ENCODE measurements around the gene TRAPPC4. TPM values are rescaled to one million over a fixed set of nuclear protein-coding genes. Genes with fewer than 3 reads are reported as not detected.
"Not testable (repeated sequence)": the region's sequence is repeated elsewhere in the genome, so short reads cannot be mapped to it uniquely, and the experiment has no call there.

Gene TRAPPC4
- total RNA-seq (2014; rRNA removed; shearing (Covaris generic)): 114 and 143 TPM in 2 replicates

DNA sequence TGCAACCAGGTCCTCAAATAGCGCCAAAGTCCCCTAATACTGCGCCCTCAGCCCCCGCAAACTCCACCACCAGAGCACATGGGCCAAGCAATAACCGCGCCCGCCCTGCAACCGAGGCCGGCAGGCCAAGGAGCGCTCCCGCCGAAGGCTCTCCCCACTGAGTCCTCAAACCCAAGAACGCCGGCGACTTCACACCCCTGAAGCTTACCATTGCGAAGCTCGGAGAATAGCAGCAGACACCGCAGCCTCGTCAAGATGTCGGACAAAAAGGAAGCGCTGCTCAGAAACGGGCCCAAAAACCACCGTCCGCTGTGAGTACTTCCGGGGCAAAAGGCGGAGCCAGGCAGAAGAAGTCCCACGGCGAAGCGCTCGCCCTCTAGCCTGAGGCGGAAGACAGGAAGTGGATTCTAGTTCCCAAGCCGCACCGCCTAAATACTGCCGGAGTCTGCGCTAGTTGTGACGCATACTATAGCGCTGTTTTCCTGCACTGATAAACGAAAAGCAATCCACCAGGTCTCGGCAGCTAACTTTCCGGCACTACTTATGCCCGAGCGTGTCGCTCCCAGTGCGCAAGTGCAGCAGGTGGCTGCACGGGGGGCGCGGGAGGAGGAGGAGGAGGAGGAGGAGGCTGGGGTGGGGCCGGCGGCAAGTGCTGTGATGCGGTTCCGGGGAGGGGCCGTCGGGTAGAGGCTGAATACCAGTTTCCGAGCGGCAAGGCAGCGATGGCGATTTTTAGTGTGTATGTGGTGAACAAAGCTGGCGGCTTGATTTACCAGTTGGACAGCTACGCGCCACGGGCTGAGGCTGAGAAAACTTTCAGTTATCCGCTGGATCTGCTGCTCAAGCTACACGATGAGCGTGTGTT lies at the start of gene TRAPPC4, which contains the start of gene RPS25:
TSS of gene TRAPPC4 (plus strand) at position 693 of the 865 bp plus-strand sequence. CDS start at position 723, 30 bp downstream.
TSS of gene RPS25 (minus strand) at position 270 of the 865 bp plus-strand sequence. CDS start at position 211, 59 bp downstream.
- DNase-seq (ENCODE audit: low read depth): peak; percentile 97

GRCh38 chr11:118969508-118969907 lies 49.1 kb upstream of the TRAPPC4 start:
- DNase-seq (ENCODE audit: low read depth): not testable (repeated sequence)

DNA sequence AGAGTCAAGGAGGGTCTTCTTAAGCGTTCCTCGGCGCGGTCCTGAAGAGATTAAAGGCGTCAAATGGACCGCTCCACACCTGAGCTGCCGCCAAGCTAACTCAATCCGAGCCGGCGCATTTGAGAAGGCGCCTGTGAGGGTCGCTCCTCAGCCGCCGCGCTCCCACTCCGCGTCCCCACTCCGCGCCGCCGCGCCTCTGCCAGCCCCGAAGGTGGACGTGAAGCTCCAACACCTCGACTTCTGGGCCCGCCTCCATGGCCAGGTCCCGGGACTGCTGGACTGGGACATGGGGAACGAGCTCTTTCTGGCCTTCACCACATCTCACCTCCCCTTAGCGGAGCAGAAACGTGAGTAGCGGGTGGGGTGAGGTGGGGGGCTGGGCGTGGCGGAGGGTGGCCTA lies 46.9 kb upstream of the TRAPPC4 start, which contains the start of gene FOXR1:
TSS of gene FOXR1 (plus strand) at position 116 of the 400 bp plus-strand sequence. CDS start at position 287, 171 bp downstream.
- no peak for DNase-seq (ENCODE audit: low read depth)

- DNase-seq (ENCODE audit: low read depth): no peak
Observed at GRCh38 chr11:118973985-118974384, 44.6 kb upstream of the TRAPPC4 start.

DNA sequence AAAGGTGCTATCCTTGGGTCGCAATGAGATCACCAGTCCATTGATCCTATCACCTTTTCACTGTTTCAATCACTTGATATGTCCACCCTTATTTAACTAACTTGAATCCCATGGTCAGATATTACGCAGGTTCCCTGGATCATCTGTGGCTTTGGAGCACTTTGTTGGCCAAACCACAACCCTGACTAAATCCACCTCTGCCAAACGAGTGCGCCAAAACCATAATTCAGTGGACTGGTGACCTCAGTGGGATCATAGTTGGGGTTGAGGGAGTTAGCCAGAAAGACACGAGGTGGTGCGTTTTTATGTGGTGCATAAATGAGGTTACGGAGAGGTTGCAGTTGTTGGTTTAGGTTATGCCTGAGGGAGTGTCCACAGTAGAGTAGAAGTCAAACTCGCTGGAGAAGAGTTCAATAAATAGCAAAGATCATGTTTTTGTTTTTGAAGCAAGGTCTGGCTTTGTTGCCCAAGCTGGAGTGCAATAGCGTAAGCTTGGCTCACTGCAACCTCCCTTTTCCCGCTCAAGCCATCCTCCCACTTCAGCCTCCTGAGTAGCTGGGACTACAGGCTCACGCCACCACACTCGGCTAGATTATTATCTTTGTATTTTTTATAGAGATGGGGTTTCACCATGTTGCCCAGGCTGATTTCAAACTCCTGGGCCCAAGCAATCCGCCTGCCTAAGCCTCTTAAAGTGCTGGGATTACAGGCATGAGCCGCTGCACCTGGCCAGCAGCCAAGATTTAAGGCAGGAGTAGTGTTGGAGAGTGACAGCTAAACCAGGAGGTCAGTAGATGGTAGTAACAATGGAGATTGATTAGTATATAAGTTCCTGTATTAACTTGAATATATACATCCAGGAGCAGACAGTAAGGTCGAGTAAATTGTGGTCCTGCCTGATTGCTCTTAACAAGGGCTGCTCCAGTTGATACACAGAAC lies 42.5 kb upstream of the TRAPPC4 start:
- DNase-seq (ENCODE audit: low read depth): peak; percentile 84

DNA sequence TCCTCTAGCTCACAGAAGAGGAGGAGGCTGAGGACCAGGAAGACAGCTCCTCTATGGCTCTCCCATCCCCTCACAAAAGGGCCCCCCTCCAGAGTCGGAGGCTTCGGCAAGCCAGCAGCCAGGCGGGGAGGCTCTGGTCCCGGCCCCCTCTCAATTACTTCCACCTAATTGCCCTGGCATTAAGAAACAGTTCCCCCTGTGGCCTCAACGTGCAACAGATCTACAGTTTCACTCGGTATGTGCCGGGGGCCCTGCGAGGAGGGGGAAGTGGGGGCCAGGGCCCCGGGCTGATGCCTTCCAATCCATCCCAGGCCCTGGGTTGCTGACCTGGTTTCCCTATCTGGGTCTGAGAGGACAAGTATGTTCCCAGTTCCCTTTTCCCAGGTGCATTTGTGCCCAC lies 39.1 kb upstream of the TRAPPC4 start:
- no peak for DNase-seq (ENCODE audit: low read depth)

DNA sequence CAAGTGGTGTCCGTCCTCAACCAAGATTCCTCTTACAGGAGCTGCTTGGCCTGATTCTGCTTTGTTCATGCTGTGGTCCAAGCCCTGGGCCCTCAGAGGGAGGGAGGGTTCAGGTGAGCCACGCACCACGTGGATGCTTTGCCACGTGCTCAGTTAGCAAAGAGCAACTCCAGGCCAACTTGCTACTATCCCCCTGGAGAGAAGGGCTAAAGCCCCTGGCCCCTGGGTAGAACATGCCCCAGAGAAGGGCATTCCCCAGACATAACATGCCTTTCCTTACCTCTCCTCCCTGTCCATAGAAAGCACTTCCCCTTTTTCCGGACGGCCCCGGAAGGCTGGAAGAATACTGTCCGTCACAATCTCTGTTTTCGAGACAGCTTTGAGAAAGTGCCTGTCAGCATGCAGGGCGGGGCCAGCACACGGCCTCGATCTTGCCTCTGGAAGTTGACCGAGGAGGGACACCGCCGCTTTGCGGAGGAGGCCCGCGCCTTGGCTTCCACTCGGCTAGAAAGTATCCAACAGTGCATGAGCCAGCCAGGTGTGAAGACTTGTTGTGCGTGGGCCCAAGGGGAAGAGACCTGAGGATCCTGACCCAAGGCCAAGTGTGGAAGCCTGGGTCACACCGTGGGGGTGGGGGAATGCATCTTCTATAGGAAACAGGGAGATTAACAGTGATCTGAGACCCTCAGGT lies 38.2 kb upstream of the TRAPPC4 start:
- no peak for DNase-seq (ENCODE audit: low read depth)

GRCh38 chr11:118984337-118984736 lies 34.2 kb upstream of the TRAPPC4 start:
- DNase-seq (ENCODE audit: low read depth): not testable (repeated sequence)

DNA sequence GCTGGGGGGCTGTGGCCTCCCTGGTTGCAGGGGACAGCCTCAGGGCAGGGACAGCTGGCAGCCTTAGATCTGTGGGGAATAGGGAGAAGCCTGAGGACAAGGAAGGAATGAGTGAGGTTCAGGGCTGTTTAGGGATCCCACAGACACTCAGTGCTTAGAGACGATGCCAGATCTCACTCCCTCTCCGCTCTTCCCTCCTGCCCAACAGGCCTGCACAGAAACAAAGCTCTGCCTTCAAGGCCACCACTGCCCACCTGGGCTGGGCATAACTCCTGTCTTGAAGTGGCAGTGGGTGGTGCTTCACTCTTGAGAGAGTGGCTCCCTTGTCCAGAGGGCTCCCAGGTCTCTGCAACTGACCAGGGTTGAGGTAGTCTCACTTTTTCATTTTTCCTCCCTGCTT lies 33.7 kb upstream of the TRAPPC4 start:
- DNase-seq (ENCODE audit: low read depth): no peak

DNA sequence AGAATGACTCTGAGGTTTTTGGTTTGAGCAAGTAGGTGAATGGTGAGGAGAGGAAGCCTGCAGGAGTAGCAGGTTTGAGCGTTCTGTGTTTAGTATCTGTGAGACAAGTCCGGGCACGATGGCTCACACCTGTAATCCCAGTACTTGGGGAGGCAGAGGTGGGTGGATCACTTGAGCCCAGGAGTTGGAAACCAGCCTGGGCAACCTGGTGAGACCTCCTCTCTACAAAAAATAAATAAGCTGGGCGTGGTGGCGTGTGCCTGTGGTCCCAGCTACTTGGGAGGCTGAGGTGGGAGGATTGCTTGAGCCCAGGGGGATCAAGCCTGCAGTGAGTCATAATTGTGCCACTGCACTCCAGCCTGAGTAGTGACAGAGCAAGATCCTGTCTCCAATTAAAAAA lies 30.3 kb upstream of the TRAPPC4 start:
- DNase-seq (ENCODE audit: low read depth): no peak

GRCh38 chr11:118991486-118992038 lies 27.0 kb upstream of the TRAPPC4 start:
- not testable (repeated sequence) for DNase-seq (ENCODE audit: low read depth)

- DNase-seq (ENCODE audit: low read depth): no peak
Observed at GRCh38 chr11:118996926-118997626, 21.5 kb upstream of the TRAPPC4 start.

DNA sequence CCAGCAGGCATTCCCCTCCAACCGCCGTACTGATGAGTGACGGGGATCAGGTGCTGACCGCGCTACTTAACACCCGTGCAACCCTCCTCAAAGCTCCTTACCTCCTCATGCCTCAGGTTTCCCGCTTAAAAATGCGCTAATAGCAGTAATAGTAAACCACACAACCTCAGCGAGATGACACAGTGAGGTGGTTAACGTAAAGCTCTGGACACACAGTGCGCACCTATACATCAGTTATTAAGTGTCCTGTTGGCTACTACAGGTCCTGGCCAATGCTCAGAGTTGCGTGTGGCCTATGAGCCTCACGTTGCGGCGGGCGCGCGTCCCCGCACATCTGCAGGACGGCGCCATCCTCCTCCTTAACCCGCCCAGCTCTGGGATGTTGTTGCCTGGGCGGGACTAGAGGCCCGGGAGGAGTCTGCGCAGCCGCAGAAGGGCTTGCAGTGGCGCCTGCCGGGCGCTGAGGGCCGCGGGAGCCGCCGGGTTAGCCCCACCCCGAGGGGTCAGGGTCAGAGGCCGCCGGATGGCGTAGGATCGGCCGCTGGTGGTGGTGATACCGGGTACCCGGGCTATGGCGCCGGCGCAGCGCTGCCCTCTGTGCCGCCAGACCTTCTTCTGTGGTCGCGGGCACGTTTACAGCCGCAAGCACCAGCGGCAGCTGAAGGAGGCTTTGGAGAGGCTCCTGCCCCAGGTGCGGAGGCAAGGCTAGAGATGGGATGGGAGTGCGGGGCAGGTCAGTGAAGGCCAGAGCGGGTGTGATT lies 20.8 kb upstream of the TRAPPC4 start, which contains the start of gene CENATAC:
TSS of gene CENATAC (plus strand) at position 512 of the 761 bp plus-strand sequence. CDS start at position 572, 60 bp downstream.
- DNase-seq (ENCODE audit: low read depth): peak; percentile 89

GRCh38 chr11:118998388-118998717 lies 20.2 kb upstream of the TRAPPC4 start:
- no peak for DNase-seq (ENCODE audit: low read depth)

DNA sequence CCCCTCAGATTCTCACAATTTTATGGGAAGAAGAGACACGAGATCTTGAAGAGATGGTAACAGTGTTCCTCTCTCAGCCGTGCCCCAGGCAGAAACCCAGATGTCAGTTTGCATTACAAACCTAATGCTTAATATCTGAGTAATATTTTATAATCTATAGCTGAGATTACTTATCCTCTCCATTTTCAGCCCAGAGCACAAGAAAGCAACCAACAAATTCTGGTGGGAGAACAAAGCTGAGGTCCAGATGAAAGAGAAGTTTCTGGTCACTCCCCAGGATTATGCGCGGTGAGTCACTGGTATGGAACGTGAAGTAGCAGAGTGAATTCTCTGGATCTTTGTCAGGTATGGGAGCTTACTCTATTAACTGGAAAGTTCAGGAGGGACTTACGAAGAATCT lies 19.7 kb upstream of the TRAPPC4 start:
- DNase-seq (ENCODE audit: low read depth): peak; percentile 93

DNA sequence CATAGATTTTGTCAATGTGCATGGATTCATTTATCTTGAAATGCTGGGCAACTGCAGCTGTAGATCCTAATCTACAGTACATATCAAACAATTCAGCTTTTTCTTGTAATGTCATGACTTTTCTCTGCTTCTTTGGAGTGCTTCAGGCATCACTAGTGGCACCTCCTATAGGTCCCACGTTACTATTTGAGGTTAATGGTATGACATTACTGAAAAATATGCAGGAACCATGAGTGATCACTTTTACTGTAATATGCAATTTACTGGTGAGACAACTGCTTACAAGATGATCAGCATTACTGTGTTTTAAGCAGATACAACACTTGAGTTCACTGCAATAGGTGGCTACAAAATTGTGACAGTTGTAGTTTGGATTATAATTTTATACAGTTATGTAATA lies 17.7 kb upstream of the TRAPPC4 start:
- peak; percentile 44 for DNase-seq (ENCODE audit: low read depth)

GRCh38 chr11:119006656-119007055 lies 11.9 kb upstream of the TRAPPC4 start:
- no peak for DNase-seq (ENCODE audit: low read depth)

DNA sequence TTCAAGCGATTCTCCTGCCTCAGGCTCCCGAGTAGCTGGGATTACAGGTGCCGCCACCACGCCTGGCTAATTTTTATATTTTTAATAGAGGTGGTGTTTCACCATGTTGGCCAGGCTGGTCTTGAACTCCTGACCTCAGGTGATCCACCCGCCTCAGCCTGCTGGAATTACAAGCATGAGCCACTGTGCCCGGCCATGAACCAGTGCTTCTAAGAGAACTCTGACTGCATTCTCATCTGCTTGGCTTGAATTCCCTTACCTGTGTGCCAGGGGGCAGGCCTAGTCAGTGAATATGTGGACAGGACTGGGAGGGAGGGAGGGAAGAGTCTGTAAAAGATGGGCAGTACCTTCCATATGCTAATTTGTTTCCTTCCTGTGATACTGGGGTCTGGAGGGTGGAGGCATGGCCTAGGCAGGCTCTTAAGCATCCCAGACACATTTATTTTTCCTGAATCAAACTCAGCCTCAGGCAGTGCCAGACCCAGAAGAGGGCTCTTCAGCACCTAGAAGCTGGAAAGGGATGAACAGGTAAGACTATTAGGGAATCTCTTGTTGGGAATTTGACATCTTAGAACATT lies 7.0 kb upstream of the TRAPPC4 start:
- no peak for DNase-seq (ENCODE audit: low read depth)

DNA sequence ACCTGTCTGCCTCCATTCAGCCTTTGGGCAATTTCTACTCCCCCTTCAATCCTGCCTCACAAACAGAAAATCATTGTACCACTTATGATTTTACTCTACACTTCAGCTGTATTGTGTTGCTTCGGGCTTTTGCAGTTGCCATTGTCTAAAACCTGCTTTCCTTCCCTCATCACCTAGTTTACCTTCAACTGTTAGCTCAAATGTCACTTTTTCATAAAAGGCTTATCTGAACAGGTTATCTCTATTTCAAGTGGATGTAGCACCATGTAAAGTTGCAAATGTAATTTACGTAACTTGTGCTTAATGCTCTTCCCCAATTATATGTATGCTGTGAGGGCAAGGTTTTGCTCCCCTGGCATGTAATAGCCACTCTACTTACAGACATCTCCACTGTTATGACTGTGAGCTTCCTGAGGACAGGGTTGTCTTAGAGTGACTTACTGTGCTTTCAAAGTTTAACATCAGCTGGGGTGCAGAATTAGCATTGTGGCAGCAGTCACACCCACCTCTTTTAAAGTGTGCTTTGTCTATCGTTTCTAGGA lies 5.9 kb upstream of the TRAPPC4 start:
- DNase-seq (ENCODE audit: low read depth): no peak
